GM23248 (cell line): ENCODE data around the gene UTS2. TPM values are rescaled to one million over a fixed set of nuclear protein-coding genes. Genes with fewer than 3 reads are reported as not detected.

Experiments used
- DNase-seq: peaks from one replicate; pipeline ENCODE4 v3.0.0-alpha.2; 2015
- H2AFZ ChIP-seq: fragments of 200-600 bp; sonication (generic); 2 replicates; pipeline ENCODE4 v1.6.1; 2016; ENCODE audit warnings: antibody characterized with exemption
- H3F3A ChIP-seq: fragments of 200-600 bp; sonication (generic); 2 replicates; pipeline ENCODE4 v1.6.1; 2016; ENCODE audit warnings: mild to moderate bottlenecking, antibody characterized with exemption, mixed run types; ENCODE audit not compliant: insufficient read depth
- H3K27ac ChIP-seq: fragments of 200-600 bp; sonication (generic); 2 replicates; pipeline ENCODE4 v1.5.1; 2016; ENCODE audit warnings: mild to moderate bottlenecking
- H3K27me3 ChIP-seq: fragments of 200-600 bp; sonication (generic); replicated peaks from 2 replicates; pipeline ENCODE4 v1.6.1; 2016; ENCODE audit warnings: mild to moderate bottlenecking; ENCODE audit not compliant: insufficient read depth
- H3K36me3 ChIP-seq: fragments of 200-600 bp; sonication (generic); 2 replicates; pipeline ENCODE4 v1.6.1; 2016; ENCODE audit warnings: low read depth, mild to moderate bottlenecking
- H3K4me1 ChIP-seq: fragments of 200-600 bp; sonication (generic); 2 replicates; pipeline ENCODE4 v1.6.1; 2016; ENCODE audit warnings: mild to moderate bottlenecking; ENCODE audit not compliant: insufficient read depth
- H3K4me2 ChIP-seq: fragments of 200-600 bp; sonication (generic); one replicate; pipeline ENCODE4 v1.6.1; 2016; ENCODE audit warnings: mild to moderate bottlenecking; ENCODE audit not compliant: unreplicated experiment
- H3K4me3 ChIP-seq: fragments of 200-600 bp; sonication (generic); 2 replicates; pipeline ENCODE4 v1.5.1; 2016; ENCODE audit warnings: mild to moderate bottlenecking
- H3K79me2 ChIP-seq: fragments of 200-600 bp; sonication (generic); 2 replicates; pipeline ENCODE4 v1.6.1; 2016; ENCODE audit warnings: mild to moderate bottlenecking; ENCODE audit not compliant: insufficient read depth
- H3K9ac ChIP-seq: fragments of 200-600 bp; sonication (generic); 2 replicates; pipeline ENCODE4 v1.6.1; 2016; ENCODE audit warnings: mild to moderate bottlenecking
- H3K9me2 ChIP-seq: fragments of 200-600 bp; sonication (generic); 2 replicates; pipeline ENCODE4 v1.6.1; 2016; ENCODE audit warnings: mixed run types, mild to moderate bottlenecking, moderate library complexity; ENCODE audit not compliant: insufficient read depth
- H3K9me3 ChIP-seq: fragments of 200-600 bp; sonication (generic); one replicate; pipeline ENCODE4 v1.6.1; 2017; ENCODE audit warnings: low read depth
- H4K20me1 ChIP-seq: fragments of 200-600 bp; sonication (generic); 2 replicates; pipeline ENCODE4 v1.6.0; 2016; ENCODE audit not compliant: insufficient read depth
- EZH2 ChIP-seq: fragments of 200-600 bp; sonication (generic); IDR thresholded peaks from 2 replicates; pipeline ENCODE4 v1.6.1; 2018; ENCODE audit warnings: antibody characterized with exemption, mild to moderate bottlenecking; ENCODE audit not compliant: insufficient read depth, poor library complexity, severe bottlenecking
- EZH2phosphoT487 ChIP-seq: fragments of 200-600 bp; sonication (generic); IDR thresholded peaks from 2 replicates; pipeline ENCODE4 v1.6.1; 2018; ENCODE audit warnings: antibody characterized with exemption, moderate library complexity, mild to moderate bottlenecking, low read depth; ENCODE audit not compliant: insufficient read depth
- WGBS, 2 experiments: methylation state at CpG; one replicate each; pipeline ENCODE4 v1.1.6; 2015 to 2017; ENCODE audit warnings: low lambda C conversion rate in 2 of 2, low coverage in 1 of 2; ENCODE audit errors: missing lambda C conversion rate in 2 of 2; 5-methylcytosine and 5-hydroxymethylcytosine counted together
- in situ Hi-C: fragments of 300-500 bp; cut with MboI; formaldehyde crosslinking; loops from 2 replicates; pipeline ENCODE4 v1.15.0; 2020
- polyA plus RNA-seq: library from polyadenylated mRNA; unstranded; fragments of >200 nt; fragmentation: Nextera tagmentation; extraction: Ambion mirVana; gene quantifications from 2 replicates; pipeline ENCODE4 v1.2.1, GENCODE V29; 2016
- total RNA-seq: library from RNA; depleted of rRNA; stranded (reverse); fragments of >200 nt; shearing (Covaris generic); gene quantifications from 2 replicates; pipeline ENCODE4 v1.2.3, GENCODE V29; 2014

UTS2 gene
- total and polyA plus RNA-seq, 2 experiments from 2014 or later: not detected

DNA sequence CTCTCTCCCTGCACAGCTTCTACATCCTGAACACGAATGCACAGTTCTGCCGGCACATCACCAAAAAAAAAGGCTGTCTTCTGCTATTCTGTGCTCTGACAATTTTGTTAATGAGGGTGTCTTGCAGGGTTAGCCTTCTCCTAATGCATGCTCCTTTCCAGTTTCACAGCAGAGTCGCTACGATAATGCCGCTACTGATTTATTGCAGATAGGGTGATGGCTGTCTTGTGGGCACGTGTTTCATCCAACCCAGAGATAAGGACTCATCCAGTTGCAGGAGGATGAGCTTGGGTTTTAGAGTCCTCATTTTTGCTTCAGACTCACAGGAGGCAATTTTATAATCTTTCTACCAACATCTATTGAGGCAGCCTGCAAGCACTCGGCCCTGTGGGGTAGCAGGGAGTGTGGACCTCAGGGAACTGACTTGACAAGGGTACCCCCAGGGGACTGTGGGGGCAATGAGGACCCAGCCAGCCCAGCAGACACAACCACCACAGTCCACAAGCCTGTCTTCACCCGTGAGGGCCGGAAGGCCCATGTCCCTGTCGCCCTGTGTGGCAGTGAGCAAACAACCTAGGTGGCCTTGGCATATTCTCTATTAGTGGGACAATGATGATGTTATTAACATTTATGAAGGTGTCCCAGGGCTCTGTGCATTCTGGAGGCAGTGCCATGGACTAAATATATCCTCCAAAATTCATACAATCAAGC lies 15.4 kb upstream of the UTS2 start:
- no peak overlapping the region for H3K9ac ChIP-seq
- H3K9me3 ChIP-seq: no peaks in the 10 kb centered on the region
- no peaks in the 10 kb centered on the region for H3K4me1 ChIP-seq
- no peaks in the 10 kb centered on the region for H3K79me2 ChIP-seq
- WGBS, 2 experiments: 42 to 50% methylated on average over 10 of the region's 10 CpGs
- no peaks in the 10 kb centered on the region for H3K27me3 ChIP-seq
- H3K27ac ChIP-seq: no peak overlapping the region
- no peak overlapping the region for H3K4me2 ChIP-seq
- no peak overlapping the region for H3K4me3 ChIP-seq
- no peaks in the 10 kb centered on the region for H3K9me2 ChIP-seq
- no peak overlapping the region for H2AFZ ChIP-seq
- H4K20me1 ChIP-seq: no peaks in the 10 kb centered on the region
- no peaks in the 10 kb centered on the region for H3F3A ChIP-seq
- H3K36me3 ChIP-seq: no peaks in the 10 kb centered on the region
- in situ Hi-C loops: no loop called here
- no peak for TF ChIP-seq EZH2
- DNase-seq: no peak

DNA sequence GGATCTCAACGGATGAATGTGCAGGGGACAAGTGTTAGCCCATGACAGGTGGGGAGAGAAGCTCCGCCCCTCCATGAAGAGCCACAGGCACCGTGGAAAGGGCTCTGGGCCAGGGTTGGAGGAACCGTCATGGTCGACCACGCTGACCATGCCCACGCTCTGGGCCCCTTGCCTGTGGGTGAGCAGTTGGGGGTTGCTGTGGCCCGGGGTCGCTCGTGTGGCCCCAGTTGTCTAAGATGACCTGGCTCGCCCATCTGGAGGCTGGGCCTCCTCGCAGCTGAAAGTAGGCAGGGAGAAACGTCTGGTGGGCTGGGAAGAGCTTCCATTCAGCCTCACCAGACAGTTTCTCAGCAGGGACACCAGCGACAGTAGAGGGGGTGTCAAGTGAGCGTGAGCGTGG lies 13.1 kb upstream of the UTS2 start:
- H3K4me1 ChIP-seq: no peaks in the 10 kb centered on the region
- no peaks in the 10 kb centered on the region for H3K9me3 ChIP-seq
- in situ Hi-C loops: no loop called here
- H4K20me1 ChIP-seq: no peaks in the 10 kb centered on the region
- no peak overlapping the region for H2AFZ ChIP-seq
- no peak overlapping the region for H3K9ac ChIP-seq
- H3F3A ChIP-seq: no peaks in the 10 kb centered on the region
- no peak overlapping the region for H3K4me3 ChIP-seq
- no peaks in the 10 kb centered on the region for H3K36me3 ChIP-seq
- WGBS, 2 experiments: 62 to 66% methylated on average over 16 of the region's 16 CpGs
- no peak overlapping the region for H3K27ac ChIP-seq
- TF ChIP-seq EZH2phosphoT487 (no peak), EZH2 (no peak)
- H3K4me2 ChIP-seq: no peak overlapping the region
- H3K79me2 ChIP-seq: no peaks in the 10 kb centered on the region
- H3K9me2 ChIP-seq: no peaks in the 10 kb centered on the region
- DNase-seq: no peak
- no peaks in the 10 kb centered on the region for H3K27me3 ChIP-seq

DNA sequence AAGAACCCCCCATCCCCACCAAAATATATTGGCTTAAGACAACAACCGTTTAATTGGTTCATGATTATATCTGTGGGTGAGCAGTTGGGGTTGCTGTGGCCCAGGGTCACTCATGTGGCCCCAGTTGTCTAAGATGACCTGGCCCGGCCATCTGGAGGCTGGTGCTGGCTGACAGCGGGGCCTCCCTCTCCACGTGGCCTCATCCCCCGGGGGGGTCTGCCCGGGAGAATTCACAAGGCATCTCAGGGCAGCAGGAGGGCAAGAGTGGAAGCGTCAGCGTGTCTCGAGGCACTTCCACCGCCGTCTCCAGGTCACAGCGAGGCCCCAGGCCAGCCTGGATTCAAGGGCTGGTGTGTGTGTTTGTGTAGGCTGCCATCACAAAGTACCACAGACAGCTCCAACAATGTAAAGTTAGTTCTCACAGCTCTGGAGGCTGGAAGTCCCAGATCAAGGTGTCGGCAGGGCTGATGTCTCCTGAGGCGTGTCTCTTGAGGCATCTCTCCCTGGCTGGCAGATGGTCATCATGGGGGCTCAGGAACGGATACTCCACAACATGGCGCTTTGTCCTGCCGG lies 11.0 kb upstream of the UTS2 start:
- no peaks in the 10 kb centered on the region for H3K4me1 ChIP-seq
- H3K27me3 ChIP-seq: no peaks in the 10 kb centered on the region
- H2AFZ ChIP-seq: no peak overlapping the region
- no peak overlapping the region for H3K4me3 ChIP-seq
- no peaks in the 10 kb centered on the region for H3K9me3 ChIP-seq
- no peaks in the 10 kb centered on the region for H4K20me1 ChIP-seq
- H3K27ac ChIP-seq: no peak overlapping the region
- H3K9me2 ChIP-seq: no peaks in the 10 kb centered on the region
- TF ChIP-seq EZH2: no peak
- no peak for TF ChIP-seq EZH2phosphoT487
- no peaks in the 10 kb centered on the region for H3K36me3 ChIP-seq
- DNase-seq: no peak
- H3K9ac ChIP-seq: no peak overlapping the region
- H3K79me2 ChIP-seq: no peaks in the 10 kb centered on the region
- no peaks in the 10 kb centered on the region for H3F3A ChIP-seq
- in situ Hi-C loops: no loop called here
- H3K4me2 ChIP-seq: no peak overlapping the region
- WGBS, 2 experiments: 42% methylated on average over 16 to 17 of the region's 17 CpGs

DNA sequence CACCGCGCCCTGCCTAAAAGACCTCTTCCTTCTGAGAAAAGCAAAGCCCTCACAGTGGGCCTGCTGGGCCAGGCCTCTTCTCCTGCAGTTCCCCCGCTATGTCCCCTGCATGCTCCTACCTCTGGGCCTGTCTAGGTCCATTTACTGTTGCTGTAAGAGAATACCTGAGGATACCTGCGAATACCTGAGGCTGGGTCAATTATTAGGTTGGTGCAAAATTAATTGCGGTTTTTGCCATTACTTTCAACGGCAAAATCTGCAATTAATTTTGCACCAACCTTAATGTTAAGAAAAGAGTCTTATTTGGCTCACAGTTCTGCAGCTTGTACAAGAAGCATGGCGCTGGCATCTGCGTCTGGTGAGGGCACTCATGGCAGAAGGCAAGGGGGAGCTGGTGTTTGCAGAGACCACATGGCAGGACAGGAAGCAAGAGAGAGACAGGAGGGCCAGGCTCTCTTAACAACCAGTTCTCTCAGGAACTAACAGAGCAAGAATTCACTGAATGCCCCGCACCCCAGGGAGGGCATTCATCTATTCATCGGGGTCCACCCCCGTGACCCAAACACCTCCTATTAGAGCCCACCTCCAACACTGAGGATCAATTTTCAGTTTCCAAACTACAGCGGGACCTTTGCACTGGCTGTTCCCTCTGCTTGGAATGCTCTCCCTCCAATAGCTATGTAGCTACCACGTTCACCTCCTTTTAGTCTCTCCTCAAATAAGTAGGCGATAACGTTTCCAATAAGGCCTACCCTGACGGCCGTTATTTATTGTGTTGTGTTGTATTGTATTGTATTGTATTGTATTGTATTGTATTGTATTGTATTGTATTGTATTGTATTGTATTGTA lies 9.6 kb upstream of the UTS2 start:
- Histone ChIP-seq H3K36me3 (no peaks in the 10 kb centered on the region), H3K9ac (no peak overlapping the region), H4K20me1 (no peaks in the 10 kb centered on the region), H3F3A (no peaks in the 10 kb centered on the region), H3K4me3 (no peak overlapping the region), H2AFZ (no peak overlapping the region), H3K4me2 (no peak overlapping the region), H3K27ac (no peak overlapping the region), H3K4me1 (no peaks in the 10 kb centered on the region), H3K9me3 (no peaks in the 10 kb centered on the region), H3K9me2 (no peaks in the 10 kb centered on the region), H3K79me2 (no peaks in the 10 kb centered on the region), H3K27me3 (no peaks in the 10 kb centered on the region)
- 80 to 85% methylated on average over 17 of the region's 17 CpGs for WGBS, 2 experiments
- TF ChIP-seq EZH2phosphoT487 (no peak), EZH2 (no peak)
- in situ Hi-C loops: no loop called here
- DNase-seq: no peak
